ENCODE results near the gene MYO9B. TPM values are rescaled to one million over a fixed set of nuclear protein-coding genes. Genes with fewer than 3 reads are reported as not detected.
"Not testable (repeated sequence)": the region's sequence is repeated elsewhere in the genome, so short reads cannot be mapped to it uniquely, and the experiment has no call there.

The MYO9B gene
- total and polyA plus RNA-seq, 9 of the 15 experiments (the other 6 are each of a cell fraction or from before 2014, with no cell fraction given), result 2.4 to 77.6 (median 23.0) TPM

- TF ChIP-seq BRCA1 (IDR thresholded peaks at IDR 0.05), result no peak
- no peak for TF ChIP-seq BRCA1 (CRISPR knock-in tag; IDR thresholded peaks at IDR 0.05)
- TF ChIP-seq MBD2 (IDR thresholded peaks at IDR 0.05; ENCODE audit: borderline replicate concordance, low read depth), result no peak
- TF ChIP-seq PHTF2 (CRISPR knock-in tag; IDR thresholded peaks at IDR 0.05), result no peak
- no peak for TF ChIP-seq ZFP1 (CRISPR knock-in tag; IDR thresholded peaks at IDR 0.05)
- TF ChIP-seq NUFIP1 (IDR thresholded peaks at IDR 0.05; ENCODE audit: partially characterized antibody), result no peak
- TF ChIP-seq RAD21 (CRISPR knock-in tag; conservative IDR thresholded peaks at IDR 0.05 in 1 of 2, IDR thresholded peaks at IDR 0.05 in 1 of 2), result no peak
These were observed 63.5 kb downstream of the MYO9B start (continued) for GRCh38 chr19:17138937-17139598.

GRCh38 chr19:17144771-17145170, 69.2 kb downstream of the MYO9B start:
- H3K4me3 ChIP-seq; POLR2A ChIA-PET; ATAC-seq; H3K9me1 ChIP-seq (ENCODE audit: control insufficient read depth, insufficient read depth, low read length); H3K4me1 ChIP-seq (replicated peaks in 1 of 2; ENCODE audit: control insufficient read depth in 2 of 2, insufficient read depth in 2 of 2, low read length in 2 of 2); in situ Hi-C loops (cut with MboI); BruUV-seq (replicated peaks); FAIRE-seq; intact Hi-C loops (cut with micrococcal nuclease); H3K27me3 ChIP-seq (ENCODE audit: control insufficient read depth in 2 of 2, insufficient read depth in 2 of 2, low read length in 2 of 2); H3K9me3 ChIP-seq (replicated peaks; ENCODE audit: control insufficient read depth, insufficient read depth, low read depth, low read length); H2AFZ ChIP-seq (ENCODE audit: low read depth, low read length); H3K4me2 ChIP-seq (ENCODE audit: insufficient read depth, low read length); CTCF ChIA-PET (ENCODE audit: low intra/inter-chr PET ratio); H3K27ac ChIP-seq (ENCODE audit: extremely low read depth, low read depth, low read length); H3K9ac ChIP-seq (ENCODE audit: insufficient read depth in 1 of 2, low read depth in 2 of 2, low read length in 2 of 2); DNase-seq (ENCODE audit: extremely low read depth in 1 of 4, low spot score in 3 of 4); H4K20me1 ChIP-seq (replicated peaks; ENCODE audit: control insufficient read depth, insufficient read depth, low read length); H3K79me2 ChIP-seq (ENCODE audit: control insufficient read depth, insufficient read depth, low read length): not testable (repeated sequence)
- peaks cover 42% of the 10 kb centered on the region; the same call in 2 of the 3 replicates for H3K36me3 ChIP-seq (ENCODE audit: control insufficient read depth, insufficient read depth, low read length)
- WGBS (ENCODE audit: insufficient coverage, low coverage, missing lambda C conversion rate), result 86% methylated on average over 13 of the region's 13 CpGs
